Thyroid gland (tissue), 4 donors: Measurements from ENCODE around the gene KDM4B. TPM values are rescaled to one million over a fixed set of nuclear protein-coding genes. Genes with fewer than 3 reads are reported as not detected.

Source experiments
- DNase-seq, 2 donors: peaks; one replicate each; pipeline ENCODE4 v3.0.0-alpha.2; 2019
- H3K27ac ChIP-seq, 3 donors: fragments of 200-600 bp; sonication (generic); 1 replicate in 2 of 3; 2 replicates in 1 of 3; pipeline ENCODE4 v1.5.1; 2016 to 2019; ENCODE audit warnings: mild to moderate bottlenecking in 1 of 3, moderate library complexity in 1 of 3
- H3K27me3 ChIP-seq: fragments of 200-600 bp; sonication (generic); one replicate; pipeline ENCODE4 v1.5.1; 2019
- H3K36me3 ChIP-seq, 2 donors: fragments of 200-600 bp; sonication (generic); one replicate each; pipeline ENCODE4 v1.5.1; 2016 to 2019
- H3K4me1 ChIP-seq, 2 donors: fragments of 200-600 bp; sonication (generic); one replicate each; pipeline ENCODE4 v1.5.1; 2017 to 2019
- H3K4me3 ChIP-seq, 3 donors: fragments of 200-600 bp; sonication (generic); replicated peaks in 1 of 3; 1 replicate in 2 of 3; 2 replicates in 1 of 3; pipeline ENCODE4 v1.5.1; 2016; ENCODE audit warnings: mild to moderate bottlenecking in 1 of 3
- H3K9me3 ChIP-seq: fragments of 200-600 bp; sonication (generic); one replicate; pipeline ENCODE4 v1.5.1; 2017
- CTCF ChIP-seq, 6 experiments: fragments of 200-600 bp in 3 of 6; fragments of 450-650 bp in 3 of 6; sonication (generic) in 3 of 6; IDR thresholded peaks; one replicate each; pipeline ENCODE4 v1.5.1; 2016 to 2019; ENCODE audit warnings: antibody characterized with exemption in 6 of 6, mild to moderate bottlenecking in 2 of 6, inconsistent platforms in 1 of 6, moderate library complexity in 1 of 6
- POLR2A ChIP-seq, 2 donors: fragments of 450-650 bp; IDR thresholded peaks; one replicate each; pipeline ENCODE4 v1.6.1; 2017; ENCODE audit warnings: antibody characterized with exemption in 2 of 2, mild to moderate bottlenecking in 2 of 2, moderate library complexity in 1 of 2
- WGBS, 2 donors: methylation state at CpG; one replicate each; pipeline ENCODE4 v1.1.5; 2017; 5-methylcytosine and 5-hydroxymethylcytosine counted together
- intact Hi-C: fragments of 100-400 bp; cut with DNase I; formaldehyde crosslinking; loops from one replicate; pipeline ENCODE4 v1.15.1; 2023
- total RNA-seq, 4 donors: library from RNA; depleted of rRNA; stranded (reverse); fragments of >200 nt; gene quantifications; one replicate each; pipeline ENCODE4 v1.2.3, GENCODE V29; 2016

KDM4B gene
- total RNA-seq, 4 donors from 2014 or later = 44.3 to 87.2 (median 75.8) TPM

GRCh38 chr19:5086230-5086629 is 117.3 kb downstream of the KDM4B start:
- intact Hi-C loops = no loop called here
- no peak for TF ChIP-seq CTCF (IDR thresholded peaks at IDR 0.05)
- TF ChIP-seq POLR2A (IDR thresholded peaks at IDR 0.05) = no peak
- H3K4me3 ChIP-seq = no peak overlapping the region
- H3K4me1 ChIP-seq = peaks cover 7 to 12% of the 10 kb centered on the region in 2 donors
- H3K27me3 ChIP-seq = no peaks in the 10 kb centered on the region
- WGBS, 2 donors = 92 to 93% methylated on average over 17 to 19 of the region's 19 CpGs
- DNase-seq = no peak
- H3K27ac ChIP-seq = no peak overlapping the region
- peaks cover 42 to 44% of the 10 kb centered on the region in 2 donors for H3K36me3 ChIP-seq
- H3K9me3 ChIP-seq = no peaks in the 10 kb centered on the region

GRCh38 chr19:5086725-5087439 is 118.0 kb downstream of the KDM4B start:
- TF ChIP-seq CTCF (IDR thresholded peaks at IDR 0.05) (no peak), POLR2A (IDR thresholded peaks at IDR 0.05) (no peak)
- no peak for DNase-seq
- H3K4me3 ChIP-seq = no peak overlapping the region
- H3K9me3 ChIP-seq = no peaks in the 10 kb centered on the region
- peaks cover 36 to 44% of the 10 kb centered on the region in 2 donors for H3K36me3 ChIP-seq
- intact Hi-C loops = no loop called here
- no peak overlapping the region for H3K27ac ChIP-seq
- WGBS, 2 donors = 86 to 90% methylated on average over 6 to 11 of the region's 20 CpGs
- H3K4me1 ChIP-seq = peaks cover 12 to 18% of the 10 kb centered on the region in 2 donors
- no peaks in the 10 kb centered on the region for H3K27me3 ChIP-seq

- no peaks in the 10 kb centered on the region for H3K9me3 ChIP-seq
- intact Hi-C loops = no loop called here
- no peak overlapping the region for H3K27ac ChIP-seq
- DNase-seq = no peak
- peaks cover 12 to 26% of the 10 kb centered on the region in 2 donors for H3K4me1 ChIP-seq
- WGBS, 2 donors = 94 to 98% methylated on average over 8 of the region's 8 CpGs
- H3K27me3 ChIP-seq = no peaks in the 10 kb centered on the region
- no peak overlapping the region for H3K4me3 ChIP-seq
- TF ChIP-seq CTCF (IDR thresholded peaks at IDR 0.05) = no peak
- TF ChIP-seq POLR2A (IDR thresholded peaks at IDR 0.05) = no peak
- peaks cover 18 to 27% of the 10 kb centered on the region in 2 donors for H3K36me3 ChIP-seq
These were observed 120.4 kb downstream of the KDM4B start for GRCh38 chr19:5089283-5089682.

GRCh38 chr19:5090465-5091017 is 121.6 kb downstream of the KDM4B start:
- H3K9me3 ChIP-seq = no peaks in the 10 kb centered on the region
- no peak overlapping the region for H3K4me3 ChIP-seq
- H3K27me3 ChIP-seq = no peaks in the 10 kb centered on the region
- intact Hi-C loops = no loop called here
- H3K27ac ChIP-seq = peak overlapping the region in 2 of 3 donors; percentile 56 to 75
- peaks cover 18 to 27% of the 10 kb centered on the region in 2 donors for H3K36me3 ChIP-seq
- 81 to 93% methylated on average over 4 to 7 of the region's 18 CpGs for WGBS, 2 donors
- no peak for DNase-seq
- H3K4me1 ChIP-seq = peaks cover 12 to 26% of the 10 kb centered on the region in 2 donors
- TF ChIP-seq CTCF (IDR thresholded peaks at IDR 0.05) (no peak), POLR2A (IDR thresholded peaks at IDR 0.05) (no peak)

- intact Hi-C loops = no loop called here
- Histone ChIP-seq H3K27me3 (no peaks in the 10 kb centered on the region), H3K36me3 (peaks cover 18 to 27% of the 10 kb centered on the region in 2 donors), H3K4me1 (peaks cover 12 to 26% of the 10 kb centered on the region in 2 donors), H3K4me3 (no peak overlapping the region), H3K27ac (peak overlapping the region; percentile 45 to 75 (median 56)), H3K9me3 (no peaks in the 10 kb centered on the region)
- WGBS, 2 donors = 37 to 70% methylated on average over 15 to 20 of the region's 22 CpGs
- peak; percentile 70 to 80 for DNase-seq
- TF ChIP-seq CTCF (IDR thresholded peaks at IDR 0.05) (no peak), POLR2A (IDR thresholded peaks at IDR 0.05) (no peak)
These were observed 122.2 kb downstream of the KDM4B start for GRCh38 chr19:5091018-5091683.
